A375 (cell line): ENCODE measurements around the gene DCLK2. TPM values are rescaled to one million over a fixed set of nuclear protein-coding genes. Genes with fewer than 3 reads are reported as not detected.

Experiments
- small RNA-seq: library from RNA; depleted of rRNA; stranded (forward); fragments of <200 nt; gene quantifications from one replicate; pipeline ENCODE3, GENCODE V24; 2014
- total RNA-seq: library from RNA; depleted of rRNA; stranded (reverse); fragments of >200 nt; shearing (Covaris generic); gene quantifications from 2 replicates; pipeline ENCODE4 v1.2.3, GENCODE V29; 2014; rRNA removed

Gene DCLK2
- 1.7 and 2.8 TPM in 2 replicates for total RNA-seq

GRCh38 chr4:150078041-150078578 is at the start of gene DCLK2:
DCLK2 (plus strand) TSS chr4:150078445; CDS start chr4:150079028, 583 bp downstream.

Small RNAs within 50 kb of the gene (small RNA-seq; reads per million reads assigned to genes)
- not detected for gene RNU7-194P
